IMR-90 (cell line): Measurements from ENCODE around the gene FANCM. TPM values are rescaled to one million over a fixed set of nuclear protein-coding genes. Genes with fewer than 3 reads are reported as not detected.

ENCODE experiments used
- ATAC-seq: fragments of 200-7000 bp; cut with Tn5 transposase; 2 replicates; pipeline ENCODE4 v1.9.1; 2020; ENCODE audit warnings: low read depth, mild to moderate bottlenecking, moderate library complexity
- BruUV-seq: library from RNA; stranded (reverse); fragments of 400-500 nt; replicated peaks from 2 replicates; lab custom pipeline; 2021; lab: Mats Ljungman, UMichigan
- CTCF ChIA-PET: fragments of 300-600 bp; formaldehyde crosslinking; extraction: SDS; loops from one replicate; lab custom pipeline; 2021; ENCODE audit warnings: antibody characterized with exemption; lab: Yijun Ruan, JAX
- POLR2A ChIA-PET: fragments of 300-600 bp; sonication (Branson Sonifier 250); formaldehyde crosslinking; loops from one replicate; lab custom pipeline; 2022; ENCODE audit warnings: antibody characterized with exemption; ENCODE audit not compliant: unreplicated experiment; lab: Charles Lee
- DNase-seq: peaks from one replicate; pipeline ENCODE4 v3.0.0; 2013
- H2AFZ ChIP-seq: replicated peaks from 2 replicates; pipeline ENCODE3; 2013; ENCODE audit warnings: low read length, mild to moderate bottlenecking; ENCODE audit not compliant: poor library complexity
- H2AK5ac ChIP-seq: 2 replicates; pipeline ENCODE4 v1.6.1; 2013; ENCODE audit warnings: low read depth, low read length, inconsistent platforms
- H2AK9ac ChIP-seq: replicated peaks from 2 replicates; pipeline ENCODE3; 2013; ENCODE audit warnings: mild to moderate bottlenecking, low read depth, low read length, moderate library complexity; ENCODE audit not compliant: poor library complexity
- H2BK120ac ChIP-seq: 2 replicates; pipeline ENCODE4 v1.6.1; 2013; ENCODE audit warnings: low read depth, low read length, inconsistent platforms
- H2BK15ac ChIP-seq: 3 replicates; pipeline ENCODE4 v1.6.1; 2013; ENCODE audit warnings: low read depth, low read length, inconsistent platforms
- H2BK20ac ChIP-seq: 2 replicates; pipeline ENCODE4 v1.6.1; 2013; ENCODE audit warnings: low read depth, mild to moderate bottlenecking, inconsistent platforms, low read length, moderate library complexity
- H2BK5ac ChIP-seq: 2 replicates; pipeline ENCODE4 v1.6.1; 2013; ENCODE audit warnings: mild to moderate bottlenecking, low read depth, low read length, inconsistent platforms; ENCODE audit not compliant: poor library complexity, severe bottlenecking
- H3K14ac ChIP-seq: replicated peaks from 2 replicates; pipeline ENCODE4 v1.6.1; 2013; ENCODE audit warnings: low read depth, low read length, inconsistent platforms
- H3K18ac ChIP-seq: 2 replicates; pipeline ENCODE4 v1.6.1; 2013; ENCODE audit warnings: low read depth, low read length, control low read depth
- H3K23ac ChIP-seq: 2 replicates; pipeline ENCODE4 v1.6.1; 2013; ENCODE audit warnings: low read depth, low read length, inconsistent platforms
- H3K27ac ChIP-seq: 2 replicates; pipeline ENCODE4 v1.5.1; 2013; ENCODE audit warnings: mild to moderate bottlenecking, control low read depth, low read length; ENCODE audit not compliant: insufficient read depth
- H3K27me3 ChIP-seq: 2 replicates; pipeline ENCODE4 v1.6.1; 2013; ENCODE audit warnings: low read length; ENCODE audit not compliant: control insufficient read depth, insufficient read depth
- H3K36me3 ChIP-seq: 2 replicates; pipeline ENCODE4 v1.6.1; 2013; ENCODE audit warnings: low read length, mixed read lengths; ENCODE audit not compliant: control insufficient read depth, insufficient read depth
- H3K4ac ChIP-seq: 2 replicates; pipeline ENCODE4 v1.6.1; 2013; ENCODE audit warnings: low read depth, low read length, inconsistent platforms
- H3K4me1 ChIP-seq: 2 replicates; pipeline ENCODE4 v1.6.1; 2013; ENCODE audit warnings: low read length, mixed read lengths; ENCODE audit not compliant: control insufficient read depth, insufficient read depth
- H3K4me2 ChIP-seq: 2 replicates; pipeline ENCODE4 v1.6.1; 2013; ENCODE audit warnings: low read depth, mild to moderate bottlenecking, control low read depth, low read length, moderate library complexity
- H3K4me3 ChIP-seq: 2 replicates; pipeline ENCODE4 v1.5.1; 2013; ENCODE audit warnings: low read depth, mild to moderate bottlenecking, control low read depth, low read length, moderate library complexity; ENCODE audit not compliant: insufficient read depth
- H3K56ac ChIP-seq: 2 replicates; pipeline ENCODE4 v1.6.1; 2013; ENCODE audit warnings: low read length, inconsistent platforms; ENCODE audit not compliant: insufficient read depth; ENCODE audit errors: extremely low read depth
- H3K79me1 ChIP-seq, 2 experiments: 2 replicates each; pipeline ENCODE4 v1.6.1; 2013; ENCODE audit warnings: low read length in 2 of 2, inconsistent platforms in 1 of 2, low read depth in 1 of 2
- H3K9ac ChIP-seq: 2 replicates; pipeline ENCODE4 v1.6.1; 2013; ENCODE audit warnings: low read depth, low read length, control low read depth
- H3K9me1 ChIP-seq: 2 replicates; pipeline ENCODE4 v1.6.1; 2013; ENCODE audit warnings: low read length, inconsistent platforms; ENCODE audit not compliant: insufficient read depth
- H3K9me3 ChIP-seq: 2 replicates; pipeline ENCODE4 v1.6.1; 2013; ENCODE audit warnings: low read length; ENCODE audit not compliant: control insufficient read depth, insufficient read depth
- H4K20me1 ChIP-seq: 2 replicates; pipeline ENCODE4 v1.6.1; 2013; ENCODE audit warnings: low read length, inconsistent platforms; ENCODE audit not compliant: insufficient read depth
- H4K5ac ChIP-seq: 2 replicates; pipeline ENCODE4 v1.6.1; 2013; ENCODE audit warnings: mild to moderate bottlenecking, low read depth, low read length, control low read depth
- H4K8ac ChIP-seq, 2 experiments: 2 replicates each; pipeline ENCODE4 v1.6.1; 2013; ENCODE audit warnings: low read depth in 2 of 2, low read length in 2 of 2, control low read depth in 1 of 2, inconsistent platforms in 1 of 2
- H4K91ac ChIP-seq: 2 replicates; pipeline ENCODE4 v1.6.1; 2013; ENCODE audit warnings: low read depth, low read length, inconsistent platforms; ENCODE audit not compliant: insufficient read depth
- MAFK ChIP-seq: IDR thresholded peaks from 2 replicates; pipeline ENCODE4 v1.6.1; 2012; ENCODE audit warnings: low read depth, low read length, improper control_type of control experiment
- NFE2L2 ChIP-seq: fragments of 150-350 bp; IDR thresholded peaks from 2 replicates; pipeline ENCODE4 v1.6.1; 2016; ENCODE audit warnings: low read depth, mild to moderate bottlenecking, low read length
- POLR2A ChIP-seq: IDR thresholded peaks from 2 replicates; pipeline ENCODE4 v1.6.1; 2012; ENCODE audit warnings: mild to moderate bottlenecking, low read depth, low read length
- WGBS, 2 experiments: methylation state at CpG; one replicate each; pipeline versions ENCODE4 v1.1.5 to v1.1.7; 2013; ENCODE audit warnings: missing lambda C conversion rate in 2 of 2; ENCODE audit not compliant: insufficient read length in 1 of 2; ENCODE audit errors: extremely low coverage in 2 of 2; 5-methylcytosine and 5-hydroxymethylcytosine counted together
- dilution Hi-C: fragments of 300-500 bp; cut with HindIII; formaldehyde crosslinking; loops from one replicate; pipeline ENCODE4 v1.14.3; 2018; ENCODE audit warnings: low sequenced_read_pairs; ENCODE audit not compliant: unreplicated experiment
- in situ Hi-C: fragments of 300-500 bp; cut with MboI; formaldehyde crosslinking; loops from 3 replicates; pipeline ENCODE4 v1.14.3; 2019; ENCODE audit warnings: low sequenced_read_pairs, inconsistent platforms, mixed read lengths
- intact Hi-C: fragments of 100-400 bp; cut with micrococcal nuclease; formaldehyde crosslinking; loops from 2 replicates; pipeline ENCODE4 v1.10.0; 2022
- polyA plus RNA-seq, 3 experiments: library from polyadenylated mRNA; depleted of rRNA; stranded (reverse); fragments of >200 nt; gene quantifications; 2 replicates each; pipeline ENCODE4 v1.2.3, GENCODE V29; 2012; ENCODE audit warnings: low replicate concordance in 1 of 3
- total RNA-seq: library from RNA; depleted of rRNA; stranded (reverse); fragments of >200 nt; gene quantifications from 2 replicates; pipeline ENCODE4 v1.2.3, GENCODE V29; 2012
- TF ChIP-seq, protein P1 (sequence below): conservative IDR thresholded peaks from 2 replicates; pipeline ENCODE4 v1.5.1; 2012; ENCODE audit warnings: mild to moderate bottlenecking, low read depth, low read length, improper control_type of control experiment

The FANCM gene
- total and polyA plus RNA-seq, 2 of the 4 experiments (the other 2 are of a cell fraction), result 1.7 to 7.0 TPM

DNA sequence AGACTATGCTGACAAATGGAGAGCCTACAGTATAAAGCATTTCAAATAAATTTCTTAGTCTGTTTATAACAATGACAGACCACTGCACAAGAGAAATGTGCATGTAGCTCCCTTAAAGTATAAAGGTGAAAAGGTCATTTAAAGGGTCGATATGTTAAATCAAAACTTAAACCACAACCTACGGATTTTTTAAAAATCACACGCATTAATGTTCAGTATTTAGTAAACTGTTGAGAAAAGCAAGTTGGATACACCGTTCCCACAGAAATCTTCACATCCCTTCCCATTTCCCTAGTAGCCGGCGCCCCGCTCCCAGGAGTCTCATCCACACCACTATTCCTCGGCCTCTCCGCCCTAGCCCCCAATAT is 2.1 kb upstream of the FANCM start:
- Histone ChIP-seq H2AFZ (peak overlapping the region; percentile 96), H4K91ac (peak overlapping the region; percentile 82), H3K9me3 (no peaks in the 10 kb centered on the region), H3K4me2 (peak overlapping the region; percentile 65), H3K9ac (peak overlapping the region; percentile 93), H3K56ac (peak overlapping the region; percentile 86), H3K4ac (peak overlapping the region; percentile 93), H3K18ac (peak overlapping the region; percentile 66; the same call in 1 of the 2 replicates), H3K4me3 (peak overlapping the region; percentile 91), H2BK5ac (peak overlapping the region; percentile 83), H3K79me1 (peaks cover 8 to 21% of the 10 kb centered on the region in 2 experiments; a peak in 3 of 4 replicates), H3K9me1 (no peaks in the 10 kb centered on the region), H2AK5ac (peak overlapping the region; percentile 42; the same call in 1 of the 2 replicates), H3K14ac (peak overlapping the region; percentile 93), H2BK20ac (no peak overlapping the region), H3K36me3 (peaks cover 2% of the 10 kb centered on the region; the same call in 1 of the 2 replicates), H3K23ac (peak overlapping the region; percentile 91), H3K27me3 (no peaks in the 10 kb centered on the region), H4K5ac (peak overlapping the region; percentile 77; the same call in 1 of the 2 replicates), H3K4me1 (no peaks in the 10 kb centered on the region), H2BK120ac (peak overlapping the region; percentile 37; the same call in 1 of the 2 replicates), H4K20me1 (no peaks in the 10 kb centered on the region), H2AK9ac (peak overlapping the region; percentile 75), H4K8ac (peak overlapping the region; percentile 90 to 97), H3K27ac (peak overlapping the region; percentile 89), H2BK15ac (no peak overlapping the region)
- POLR2A ChIA-PET, result interaction anchor here (0.6 kb wide), 1 partner anchor 173 kb away, joined by 3 read pairs; no protein-coding TSS in a partner anchor
- dilution Hi-C loops (no loop called here), in situ Hi-C loops (loop anchor here (10.0 kb wide), 1 partner anchor 169 kb away; the partner anchor contains the start of genes KLHL28 and TOGARAM1), intact Hi-C loops (loop anchor here (1.0 to 2.0 kb wide), 2 partner anchors 120 to 135 kb away; partner anchors contain the start of gene MIS18BP1)
- DNase-seq, result no peak
- BruUV-seq, result TSS peak; percentile 61
- 0% methylated on average over 1 of the region's 9 CpGs; no CpG with 5 or more reads in 1 of the 2 experiments for WGBS, 2 experiments
- CTCF ChIA-PET, result no interaction called here
- TF ChIP-seq NFE2L2 (no peak), POLR2A (no peak), MAFK (no peak)
- TF ChIP-seq, protein P1, sequence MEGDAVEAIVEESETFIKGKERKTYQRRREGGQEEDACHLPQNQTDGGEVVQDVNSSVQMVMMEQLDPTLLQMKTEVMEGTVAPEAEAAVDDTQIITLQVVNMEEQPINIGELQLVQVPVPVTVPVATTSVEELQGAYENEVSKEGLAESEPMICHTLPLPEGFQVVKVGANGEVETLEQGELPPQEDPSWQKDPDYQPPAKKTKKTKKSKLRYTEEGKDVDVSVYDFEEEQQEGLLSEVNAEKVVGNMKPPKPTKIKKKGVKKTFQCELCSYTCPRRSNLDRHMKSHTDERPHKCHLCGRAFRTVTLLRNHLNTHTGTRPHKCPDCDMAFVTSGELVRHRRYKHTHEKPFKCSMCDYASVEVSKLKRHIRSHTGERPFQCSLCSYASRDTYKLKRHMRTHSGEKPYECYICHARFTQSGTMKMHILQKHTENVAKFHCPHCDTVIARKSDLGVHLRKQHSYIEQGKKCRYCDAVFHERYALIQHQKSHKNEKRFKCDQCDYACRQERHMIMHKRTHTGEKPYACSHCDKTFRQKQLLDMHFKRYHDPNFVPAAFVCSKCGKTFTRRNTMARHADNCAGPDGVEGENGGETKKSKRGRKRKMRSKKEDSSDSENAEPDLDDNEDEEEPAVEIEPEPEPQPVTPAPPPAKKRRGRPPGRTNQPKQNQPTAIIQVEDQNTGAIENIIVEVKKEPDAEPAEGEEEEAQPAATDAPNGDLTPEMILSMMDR, result no peak
- ATAC-seq, result peak; percentile 6
